ENCODE data around the gene FAM89A. TPM values are rescaled to one million over a fixed set of nuclear protein-coding genes. Genes with fewer than 3 reads are reported as not detected.

Gene FAM89A
- total and polyA plus RNA-seq, 9 of the 15 experiments (the other 6 are each of a cell fraction or from before 2014, with no cell fraction given) = 8.7 to 66.2 (median 43.3) TPM

DNA sequence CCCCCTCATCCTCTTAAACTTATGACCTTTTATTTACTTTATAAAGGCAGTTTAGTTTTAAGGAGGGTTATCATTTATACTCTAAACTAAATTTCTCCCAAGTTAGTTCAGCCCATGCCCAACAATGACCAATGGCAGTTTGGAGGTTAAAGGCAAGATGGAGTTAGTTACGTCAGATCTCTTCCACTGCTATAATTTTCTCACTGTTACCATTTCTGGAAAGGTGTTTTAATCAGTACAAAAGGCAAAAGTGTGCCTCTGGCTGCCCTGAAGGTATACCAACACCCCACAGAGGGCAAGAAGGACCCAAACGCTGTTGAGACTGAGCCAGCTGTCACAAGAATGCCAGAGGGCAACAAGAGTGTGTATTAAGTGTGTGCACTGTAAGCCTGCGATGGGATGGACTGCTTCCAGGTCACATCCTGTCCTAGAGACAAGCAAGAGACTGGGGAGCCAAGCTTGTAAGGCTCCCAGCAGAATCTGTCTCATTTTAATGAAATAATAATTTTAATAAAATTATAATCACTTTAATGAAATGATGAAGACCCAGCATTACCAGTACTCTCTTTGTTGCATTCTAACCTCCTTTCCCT is 32.5 kb upstream of the FAM89A start (continued):
- TF ChIP-seq, protein P1, sequence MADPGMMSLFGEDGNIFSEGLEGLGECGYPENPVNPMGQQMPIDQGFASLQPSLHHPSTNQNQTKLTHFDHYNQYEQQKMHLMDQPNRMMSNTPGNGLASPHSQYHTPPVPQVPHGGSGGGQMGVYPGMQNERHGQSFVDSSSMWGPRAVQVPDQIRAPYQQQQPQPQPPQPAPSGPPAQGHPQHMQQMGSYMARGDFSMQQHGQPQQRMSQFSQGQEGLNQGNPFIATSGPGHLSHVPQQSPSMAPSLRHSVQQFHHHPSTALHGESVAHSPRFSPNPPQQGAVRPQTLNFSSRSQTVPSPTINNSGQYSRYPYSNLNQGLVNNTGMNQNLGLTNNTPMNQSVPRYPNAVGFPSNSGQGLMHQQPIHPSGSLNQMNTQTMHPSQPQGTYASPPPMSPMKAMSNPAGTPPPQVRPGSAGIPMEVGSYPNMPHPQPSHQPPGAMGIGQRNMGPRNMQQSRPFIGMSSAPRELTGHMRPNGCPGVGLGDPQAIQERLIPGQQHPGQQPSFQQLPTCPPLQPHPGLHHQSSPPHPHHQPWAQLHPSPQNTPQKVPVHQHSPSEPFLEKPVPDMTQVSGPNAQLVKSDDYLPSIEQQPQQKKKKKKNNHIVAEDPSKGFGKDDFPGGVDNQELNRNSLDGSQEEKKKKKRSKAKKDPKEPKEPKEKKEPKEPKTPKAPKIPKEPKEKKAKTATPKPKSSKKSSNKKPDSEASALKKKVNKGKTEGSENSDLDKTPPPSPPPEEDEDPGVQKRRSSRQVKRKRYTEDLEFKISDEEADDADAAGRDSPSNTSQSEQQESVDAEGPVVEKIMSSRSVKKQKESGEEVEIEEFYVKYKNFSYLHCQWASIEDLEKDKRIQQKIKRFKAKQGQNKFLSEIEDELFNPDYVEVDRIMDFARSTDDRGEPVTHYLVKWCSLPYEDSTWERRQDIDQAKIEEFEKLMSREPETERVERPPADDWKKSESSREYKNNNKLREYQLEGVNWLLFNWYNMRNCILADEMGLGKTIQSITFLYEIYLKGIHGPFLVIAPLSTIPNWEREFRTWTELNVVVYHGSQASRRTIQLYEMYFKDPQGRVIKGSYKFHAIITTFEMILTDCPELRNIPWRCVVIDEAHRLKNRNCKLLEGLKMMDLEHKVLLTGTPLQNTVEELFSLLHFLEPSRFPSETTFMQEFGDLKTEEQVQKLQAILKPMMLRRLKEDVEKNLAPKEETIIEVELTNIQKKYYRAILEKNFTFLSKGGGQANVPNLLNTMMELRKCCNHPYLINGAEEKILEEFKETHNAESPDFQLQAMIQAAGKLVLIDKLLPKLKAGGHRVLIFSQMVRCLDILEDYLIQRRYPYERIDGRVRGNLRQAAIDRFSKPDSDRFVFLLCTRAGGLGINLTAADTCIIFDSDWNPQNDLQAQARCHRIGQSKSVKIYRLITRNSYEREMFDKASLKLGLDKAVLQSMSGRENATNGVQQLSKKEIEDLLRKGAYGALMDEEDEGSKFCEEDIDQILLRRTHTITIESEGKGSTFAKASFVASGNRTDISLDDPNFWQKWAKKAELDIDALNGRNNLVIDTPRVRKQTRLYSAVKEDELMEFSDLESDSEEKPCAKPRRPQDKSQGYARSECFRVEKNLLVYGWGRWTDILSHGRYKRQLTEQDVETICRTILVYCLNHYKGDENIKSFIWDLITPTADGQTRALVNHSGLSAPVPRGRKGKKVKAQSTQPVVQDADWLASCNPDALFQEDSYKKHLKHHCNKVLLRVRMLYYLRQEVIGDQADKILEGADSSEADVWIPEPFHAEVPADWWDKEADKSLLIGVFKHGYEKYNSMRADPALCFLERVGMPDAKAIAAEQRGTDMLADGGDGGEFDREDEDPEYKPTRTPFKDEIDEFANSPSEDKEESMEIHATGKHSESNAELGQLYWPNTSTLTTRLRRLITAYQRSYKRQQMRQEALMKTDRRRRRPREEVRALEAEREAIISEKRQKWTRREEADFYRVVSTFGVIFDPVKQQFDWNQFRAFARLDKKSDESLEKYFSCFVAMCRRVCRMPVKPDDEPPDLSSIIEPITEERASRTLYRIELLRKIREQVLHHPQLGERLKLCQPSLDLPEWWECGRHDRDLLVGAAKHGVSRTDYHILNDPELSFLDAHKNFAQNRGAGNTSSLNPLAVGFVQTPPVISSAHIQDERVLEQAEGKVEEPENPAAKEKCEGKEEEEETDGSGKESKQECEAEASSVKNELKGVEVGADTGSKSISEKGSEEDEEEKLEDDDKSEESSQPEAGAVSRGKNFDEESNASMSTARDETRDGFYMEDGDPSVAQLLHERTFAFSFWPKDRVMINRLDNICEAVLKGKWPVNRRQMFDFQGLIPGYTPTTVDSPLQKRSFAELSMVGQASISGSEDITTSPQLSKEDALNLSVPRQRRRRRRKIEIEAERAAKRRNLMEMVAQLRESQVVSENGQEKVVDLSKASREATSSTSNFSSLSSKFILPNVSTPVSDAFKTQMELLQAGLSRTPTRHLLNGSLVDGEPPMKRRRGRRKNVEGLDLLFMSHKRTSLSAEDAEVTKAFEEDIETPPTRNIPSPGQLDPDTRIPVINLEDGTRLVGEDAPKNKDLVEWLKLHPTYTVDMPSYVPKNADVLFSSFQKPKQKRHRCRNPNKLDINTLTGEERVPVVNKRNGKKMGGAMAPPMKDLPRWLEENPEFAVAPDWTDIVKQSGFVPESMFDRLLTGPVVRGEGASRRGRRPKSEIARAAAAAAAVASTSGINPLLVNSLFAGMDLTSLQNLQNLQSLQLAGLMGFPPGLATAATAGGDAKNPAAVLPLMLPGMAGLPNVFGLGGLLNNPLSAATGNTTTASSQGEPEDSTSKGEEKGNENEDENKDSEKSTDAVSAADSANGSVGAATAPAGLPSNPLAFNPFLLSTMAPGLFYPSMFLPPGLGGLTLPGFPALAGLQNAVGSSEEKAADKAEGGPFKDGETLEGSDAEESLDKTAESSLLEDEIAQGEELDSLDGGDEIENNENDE (IDR thresholded peaks at IDR 0.05; ENCODE audit: low read depth, low read length) = no peak
- peak; percentile 38; the same call in 1 of the 2 replicates for TF ChIP-seq NFE2L1 (tag; IDR thresholded peaks at IDR 0.05; ENCODE audit: borderline replicate concordance, low read depth)

Data from K562 (cell line).